GM18519 (cell line): ENCODE data around the gene LDLRAD2.
"Not testable (repeated sequence)": the region's sequence is repeated elsewhere in the genome, so short reads cannot be mapped to it uniquely, and the experiment has no call there.

Experiments used
- ATAC-seq: cut with Tn5 transposase; IDR thresholded peaks from one replicate; pipeline ENCODE4 v1.9.1; 2021; ENCODE audit warnings: mild to moderate bottlenecking, moderate library complexity; ENCODE audit not compliant: unreplicated experiment, low FRiP score

The LDLRAD2 gene

GRCh38 chr1:21782868-21783678, 29.0 kb upstream of the LDLRAD2 start, which contains the start of gene USP48:
USP48 (minus strand) TSS chr1:21783149; CDS start chr1:21782957, 192 bp downstream.
- peak; percentile 44 for ATAC-seq

- ATAC-seq: no peak
Measured at GRCh38 chr1:21783679-21784603, 28.1 kb upstream of the LDLRAD2 start.

GRCh38 chr1:21785764-21786163, 26.3 kb upstream of the LDLRAD2 start:
- ATAC-seq: not testable (repeated sequence)

- no peak for ATAC-seq
Measured at GRCh38 chr1:21786640-21787039, 25.4 kb upstream of the LDLRAD2 start.

DNA sequence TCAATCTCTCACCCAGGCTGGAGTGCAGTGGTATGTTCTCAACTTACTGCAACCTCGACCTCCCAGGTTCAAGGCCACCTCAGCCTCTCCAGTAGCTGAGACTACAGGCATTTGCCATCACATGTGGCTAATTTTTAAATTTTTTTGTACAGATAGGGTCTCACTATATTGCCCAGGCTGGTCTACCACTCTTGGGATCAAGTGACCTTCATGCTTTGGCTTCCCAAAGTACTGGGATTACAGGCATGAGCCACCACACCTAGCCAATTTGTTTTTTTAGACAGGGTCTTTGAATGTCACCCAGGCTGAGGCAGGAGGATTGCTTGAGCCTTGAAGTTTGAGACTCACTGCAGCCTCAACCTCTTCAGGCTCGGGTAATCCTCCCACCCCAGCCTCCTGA, 19.0 kb upstream of the LDLRAD2 start:
- ATAC-seq: no peak

- no peak for ATAC-seq
Measured at GRCh38 chr1:21794656-21795055, 17.4 kb upstream of the LDLRAD2 start.

- ATAC-seq: no peak
Measured at GRCh38 chr1:21795075-21795474, 17.0 kb upstream of the LDLRAD2 start.

DNA sequence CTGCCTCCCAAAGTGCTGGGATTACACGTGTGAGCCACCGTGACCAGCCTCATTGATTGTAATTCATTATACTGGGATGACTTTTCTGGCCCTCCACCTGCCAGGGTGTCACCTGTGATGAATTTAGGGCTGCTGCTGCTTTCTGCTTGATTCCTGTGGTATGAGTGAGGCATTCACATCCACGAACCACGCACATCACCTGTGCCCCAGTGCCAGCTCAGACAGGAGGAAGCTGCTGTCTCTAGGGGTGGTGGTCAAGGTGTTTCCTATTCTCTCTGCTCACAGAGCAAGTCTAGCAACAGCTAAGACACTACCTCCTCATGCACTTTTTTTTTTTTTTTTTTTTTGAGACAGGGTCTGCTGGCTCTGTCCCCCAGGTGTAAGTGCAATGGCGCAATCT, 12.3 kb upstream of the LDLRAD2 start:
- ATAC-seq: no peak

- ATAC-seq: no peak
Measured at GRCh38 chr1:21801100-21801499, 11.0 kb upstream of the LDLRAD2 start.

- no peak for ATAC-seq
Measured at GRCh38 chr1:21804536-21804935, 7.5 kb upstream of the LDLRAD2 start.

DNA sequence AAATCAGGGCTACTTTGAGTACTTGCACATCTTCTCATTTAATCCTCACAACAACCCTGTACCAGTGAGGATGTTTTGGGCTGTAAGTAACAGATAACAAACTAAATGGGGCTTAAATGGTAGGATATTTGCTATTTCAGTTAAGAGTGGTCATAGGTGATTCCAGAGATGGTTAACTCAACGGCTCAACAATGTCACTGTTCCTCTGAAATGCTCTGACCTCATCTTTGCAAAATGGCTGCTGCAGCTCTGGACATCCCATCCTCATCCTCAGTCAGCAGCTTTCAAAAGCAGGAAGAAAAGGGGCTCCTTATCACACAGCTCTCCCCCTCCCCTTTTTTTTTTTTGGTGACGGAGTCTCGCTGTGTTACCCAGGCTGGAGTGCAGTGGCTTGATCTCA, 1.5 kb downstream of the LDLRAD2 start:
- ATAC-seq: no peak

GRCh38 chr1:21814241-21814918, 2.3 kb downstream of the LDLRAD2 start:
- ATAC-seq: no peak

DNA sequence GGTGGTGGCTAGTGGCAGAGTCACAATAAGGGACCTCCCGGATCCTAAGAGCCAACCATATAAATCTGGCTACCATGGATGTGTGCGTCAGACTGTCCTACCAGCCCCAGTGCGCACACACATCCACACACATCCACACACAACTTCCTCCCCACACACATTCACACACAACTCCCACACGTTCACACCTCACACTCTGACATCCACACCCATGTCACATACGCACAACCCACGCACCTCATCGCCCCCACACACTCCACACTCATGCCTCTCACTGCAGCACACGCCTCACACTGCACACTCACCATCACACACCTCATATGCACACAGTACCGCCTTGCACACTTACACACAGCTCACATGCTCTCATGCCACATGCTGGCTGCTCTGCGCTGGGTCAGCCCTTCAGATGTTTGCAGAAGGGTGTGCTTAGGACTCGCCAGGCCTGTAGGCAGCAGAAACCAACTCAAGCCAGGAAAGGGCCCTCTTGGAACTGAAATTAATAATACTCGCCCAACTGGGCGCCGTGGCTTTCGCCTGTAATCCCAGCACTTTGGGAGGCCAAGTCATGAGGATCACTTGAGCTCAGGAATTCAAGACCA, 3.0 kb downstream of the LDLRAD2 start:
- ATAC-seq: no peak

GRCh38 chr1:21815724-21816321, 3.8 kb downstream of the LDLRAD2 start:
- no peak for ATAC-seq

DNA sequence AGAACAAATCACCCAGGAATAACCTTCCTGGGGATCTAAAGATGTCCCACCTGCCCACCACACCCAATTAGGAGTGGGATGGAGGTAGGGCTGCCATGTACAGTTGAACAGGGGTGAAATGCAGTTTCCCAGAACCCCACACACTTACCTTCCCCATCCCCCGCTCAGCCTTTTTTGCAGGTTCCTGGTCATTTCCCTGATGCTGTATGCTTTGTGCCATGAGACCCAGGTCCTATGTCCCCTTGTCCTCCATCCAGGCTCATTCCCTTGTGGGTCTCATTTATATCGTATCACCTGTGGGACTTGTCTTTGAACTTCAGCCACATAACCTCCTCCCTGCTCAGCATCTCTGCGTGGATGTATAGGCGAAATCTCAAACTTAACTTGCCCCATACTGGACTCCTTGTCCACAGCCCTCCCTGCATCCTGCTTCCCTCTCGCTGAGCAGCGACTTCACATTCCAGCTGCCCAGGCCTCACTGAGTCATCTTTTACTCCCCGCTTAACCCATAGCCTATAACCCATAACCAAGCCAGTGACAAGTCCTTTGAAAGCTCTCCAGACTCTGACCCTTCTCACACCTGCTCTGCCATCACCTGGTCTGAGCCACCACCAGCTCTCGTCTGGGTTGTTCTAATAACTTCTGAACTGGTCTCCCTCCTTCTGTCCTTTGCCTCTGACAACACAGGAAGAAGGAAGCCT, 4.7 kb downstream of the LDLRAD2 start:
- no peak for ATAC-seq

GRCh38 chr1:21818656-21819055, 6.6 kb downstream of the LDLRAD2 start:
- no peak for ATAC-seq

DNA sequence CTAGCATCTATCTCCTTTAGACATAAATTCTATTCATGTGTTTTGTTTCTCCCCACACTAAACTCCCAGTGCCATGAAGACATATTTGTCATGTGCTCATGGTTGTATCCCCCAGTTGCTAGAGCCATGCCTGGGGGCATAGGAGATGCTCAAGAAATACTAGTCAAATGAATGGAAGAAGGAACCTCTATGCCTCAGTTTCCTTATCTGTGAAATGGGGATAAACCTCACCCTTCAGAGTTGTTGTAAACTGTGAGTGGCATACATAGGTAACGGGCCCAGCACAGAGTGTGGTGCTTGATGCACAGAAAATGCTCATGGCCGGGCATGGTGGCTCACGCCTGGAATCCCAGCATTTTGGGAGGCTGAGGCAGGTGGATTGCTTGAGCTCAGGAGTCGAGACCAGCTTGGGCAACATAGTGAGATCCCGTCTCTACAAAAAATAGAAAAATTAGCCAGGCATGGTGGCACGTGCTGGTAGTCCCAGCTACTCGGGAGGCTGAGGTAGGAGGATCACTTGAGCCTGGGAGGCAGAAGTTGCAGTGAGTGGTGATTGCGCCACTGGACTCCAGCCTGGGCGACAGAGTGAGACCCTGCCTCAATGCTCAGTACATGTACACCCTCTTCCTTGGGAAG, 8.7 kb downstream of the LDLRAD2 start:
- no peak for ATAC-seq

DNA sequence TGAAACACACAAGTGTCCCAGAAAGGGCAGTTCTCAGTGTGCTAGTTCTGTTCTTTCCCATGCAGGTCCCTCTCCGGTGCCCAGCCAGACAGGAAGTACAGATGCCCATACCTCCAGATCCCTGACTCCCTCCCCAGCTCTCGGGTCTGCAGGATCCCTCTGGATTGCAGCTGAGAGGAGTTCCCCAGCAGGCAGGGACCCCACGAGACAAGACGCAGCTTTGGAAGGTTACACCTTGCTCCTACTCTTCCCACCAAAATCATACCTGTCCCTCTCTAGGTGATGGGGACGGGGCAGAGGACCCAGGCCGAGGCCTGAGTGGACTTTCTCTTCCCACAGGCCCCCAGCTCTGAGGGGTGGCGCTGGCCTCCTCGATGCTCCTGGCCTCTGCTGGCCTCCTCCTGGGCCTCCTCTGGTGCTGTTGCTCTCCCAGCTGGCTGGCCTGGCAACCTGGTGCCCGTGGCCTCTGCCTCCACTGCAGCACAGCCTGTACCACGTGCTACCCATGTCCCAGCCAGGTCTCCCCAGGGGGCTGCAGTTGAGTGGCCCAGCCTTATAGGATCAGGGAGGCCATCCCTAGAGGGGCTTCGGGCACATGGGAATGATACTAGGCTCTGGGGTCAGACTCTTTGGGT, 9.4 kb downstream of the LDLRAD2 start:
- no peak for ATAC-seq

DNA sequence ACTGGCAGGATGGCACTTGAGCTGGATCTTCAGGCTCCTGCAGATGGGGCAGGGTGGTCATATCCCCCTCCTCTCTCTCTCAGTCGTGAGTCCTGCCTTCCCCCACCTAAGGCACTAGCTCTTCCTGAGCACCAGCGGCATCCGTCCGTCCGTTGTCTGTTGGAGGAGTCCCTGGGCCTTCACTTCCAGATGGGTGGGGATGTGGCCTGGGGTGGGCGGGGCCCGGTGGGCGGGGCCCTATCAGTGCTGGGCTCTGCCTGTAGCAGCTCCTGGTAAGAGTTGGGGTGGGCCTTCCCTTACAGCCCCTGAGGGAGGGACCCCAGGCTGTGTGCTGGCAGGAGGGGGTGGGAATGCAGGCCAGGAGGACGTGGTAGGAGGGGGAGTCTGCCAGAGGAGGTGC, 10.3 kb downstream of the LDLRAD2 start:
- ATAC-seq: no peak
